GM23338 (cell line): ENCODE data around the gene LRRC57.

Experiments used
- CREB1 ChIP-seq: fragments of 250-450 bp; sonication (Bioruptor Pico); IDR thresholded peaks from 2 replicates; pipeline ENCODE4 v1.5.0; 2020; ENCODE audit warnings: low read depth, mild to moderate bottlenecking, moderate library complexity
- EZH2 ChIP-seq: fragments of 200-600 bp; sonication (generic); IDR thresholded peaks from one replicate; pipeline ENCODE4 v1.8.0; 2017; ENCODE audit warnings: antibody characterized with exemption, mild to moderate bottlenecking, low read depth; ENCODE audit not compliant: unreplicated experiment
- EZH2phosphoT487 ChIP-seq: fragments of 200-600 bp; sonication (generic); IDR thresholded peaks from one replicate; pipeline ENCODE4 v1.8.1; 2018; ENCODE audit warnings: antibody characterized with exemption; ENCODE audit not compliant: unreplicated experiment
- POLR2AphosphoS5 ChIP-seq: IDR thresholded peaks from 2 replicates; pipeline ENCODE4 v1.6.1; 2016; ENCODE audit warnings: antibody characterized with exemption, low read depth
- STAT1 ChIP-seq: IDR thresholded peaks from one replicate; pipeline ENCODE4 v1.6.1; 2016; ENCODE audit warnings: antibody characterized with exemption; ENCODE audit not compliant: unreplicated experiment
- ZNF114 ChIP-seq: fragments of 250-450 bp; sonication (Bioruptor Pico); IDR thresholded peaks from 2 replicates; pipeline ENCODE4 v1.5.0; 2020; ENCODE audit warnings: mild to moderate bottlenecking, moderate library complexity
- TF ChIP-seq, protein P1 (sequence below), 2 experiments: fragments of 200-600 bp in 1 of 2; sonication (generic) in 1 of 2; conservative IDR thresholded peaks; 2 replicates each; pipeline versions ENCODE4 v1.5.1 to v1.6.1; 2016 to 2017; ENCODE audit warnings: antibody characterized with exemption in 2 of 2, low read depth in 2 of 2, mild to moderate bottlenecking in 2 of 2, moderate library complexity in 1 of 2
- TF ChIP-seq, protein P2 (sequence below): IDR thresholded peaks from one replicate; pipeline ENCODE4 v1.6.1; 2018; ENCODE audit warnings: antibody characterized with exemption; ENCODE audit not compliant: unreplicated experiment

DNA sequence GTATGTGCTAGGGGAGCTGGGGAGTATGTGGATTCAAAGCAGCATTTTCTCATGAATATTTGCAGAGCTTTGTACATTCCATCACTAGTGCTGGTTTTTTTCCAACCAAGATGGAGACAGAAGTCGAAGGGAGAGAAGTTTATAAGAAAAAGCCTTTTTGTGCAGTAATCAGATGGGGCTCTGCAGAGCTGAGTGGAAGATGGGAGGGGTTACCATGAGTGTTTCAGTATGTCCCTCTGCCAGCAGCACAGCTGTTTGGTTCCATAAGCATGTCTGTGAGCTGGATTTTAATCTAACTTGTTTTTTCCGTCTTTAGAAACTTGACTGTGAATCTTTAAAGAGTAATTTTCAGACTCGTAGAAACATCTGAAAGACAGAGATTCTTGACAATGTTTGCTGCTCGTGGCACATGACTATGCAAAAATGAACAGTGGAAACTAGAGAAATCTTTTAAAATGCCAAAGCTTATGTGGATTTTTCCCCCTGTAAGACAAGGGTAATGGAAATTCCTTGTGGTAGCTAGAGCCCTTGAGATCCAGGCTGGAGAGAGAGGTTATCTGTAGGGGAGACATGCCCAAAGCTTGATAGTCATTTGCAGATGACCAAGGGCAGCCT is 47.1 kb upstream of the LRRC57 start:
- TF ChIP-seq, protein P1, sequence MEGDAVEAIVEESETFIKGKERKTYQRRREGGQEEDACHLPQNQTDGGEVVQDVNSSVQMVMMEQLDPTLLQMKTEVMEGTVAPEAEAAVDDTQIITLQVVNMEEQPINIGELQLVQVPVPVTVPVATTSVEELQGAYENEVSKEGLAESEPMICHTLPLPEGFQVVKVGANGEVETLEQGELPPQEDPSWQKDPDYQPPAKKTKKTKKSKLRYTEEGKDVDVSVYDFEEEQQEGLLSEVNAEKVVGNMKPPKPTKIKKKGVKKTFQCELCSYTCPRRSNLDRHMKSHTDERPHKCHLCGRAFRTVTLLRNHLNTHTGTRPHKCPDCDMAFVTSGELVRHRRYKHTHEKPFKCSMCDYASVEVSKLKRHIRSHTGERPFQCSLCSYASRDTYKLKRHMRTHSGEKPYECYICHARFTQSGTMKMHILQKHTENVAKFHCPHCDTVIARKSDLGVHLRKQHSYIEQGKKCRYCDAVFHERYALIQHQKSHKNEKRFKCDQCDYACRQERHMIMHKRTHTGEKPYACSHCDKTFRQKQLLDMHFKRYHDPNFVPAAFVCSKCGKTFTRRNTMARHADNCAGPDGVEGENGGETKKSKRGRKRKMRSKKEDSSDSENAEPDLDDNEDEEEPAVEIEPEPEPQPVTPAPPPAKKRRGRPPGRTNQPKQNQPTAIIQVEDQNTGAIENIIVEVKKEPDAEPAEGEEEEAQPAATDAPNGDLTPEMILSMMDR (conservative IDR thresholded peaks at IDR 0.05; ENCODE audit: low read depth in 2 of 2): no peak
- TF ChIP-seq EZH2 (no peak), POLR2AphosphoS5 (no peak), STAT1 (no peak), EZH2phosphoT487 (no peak), CREB1 (CRISPR knock-in tag) (no peak), ZNF114 (CRISPR knock-in tag) (no peak)
- TF ChIP-seq, protein P2, sequence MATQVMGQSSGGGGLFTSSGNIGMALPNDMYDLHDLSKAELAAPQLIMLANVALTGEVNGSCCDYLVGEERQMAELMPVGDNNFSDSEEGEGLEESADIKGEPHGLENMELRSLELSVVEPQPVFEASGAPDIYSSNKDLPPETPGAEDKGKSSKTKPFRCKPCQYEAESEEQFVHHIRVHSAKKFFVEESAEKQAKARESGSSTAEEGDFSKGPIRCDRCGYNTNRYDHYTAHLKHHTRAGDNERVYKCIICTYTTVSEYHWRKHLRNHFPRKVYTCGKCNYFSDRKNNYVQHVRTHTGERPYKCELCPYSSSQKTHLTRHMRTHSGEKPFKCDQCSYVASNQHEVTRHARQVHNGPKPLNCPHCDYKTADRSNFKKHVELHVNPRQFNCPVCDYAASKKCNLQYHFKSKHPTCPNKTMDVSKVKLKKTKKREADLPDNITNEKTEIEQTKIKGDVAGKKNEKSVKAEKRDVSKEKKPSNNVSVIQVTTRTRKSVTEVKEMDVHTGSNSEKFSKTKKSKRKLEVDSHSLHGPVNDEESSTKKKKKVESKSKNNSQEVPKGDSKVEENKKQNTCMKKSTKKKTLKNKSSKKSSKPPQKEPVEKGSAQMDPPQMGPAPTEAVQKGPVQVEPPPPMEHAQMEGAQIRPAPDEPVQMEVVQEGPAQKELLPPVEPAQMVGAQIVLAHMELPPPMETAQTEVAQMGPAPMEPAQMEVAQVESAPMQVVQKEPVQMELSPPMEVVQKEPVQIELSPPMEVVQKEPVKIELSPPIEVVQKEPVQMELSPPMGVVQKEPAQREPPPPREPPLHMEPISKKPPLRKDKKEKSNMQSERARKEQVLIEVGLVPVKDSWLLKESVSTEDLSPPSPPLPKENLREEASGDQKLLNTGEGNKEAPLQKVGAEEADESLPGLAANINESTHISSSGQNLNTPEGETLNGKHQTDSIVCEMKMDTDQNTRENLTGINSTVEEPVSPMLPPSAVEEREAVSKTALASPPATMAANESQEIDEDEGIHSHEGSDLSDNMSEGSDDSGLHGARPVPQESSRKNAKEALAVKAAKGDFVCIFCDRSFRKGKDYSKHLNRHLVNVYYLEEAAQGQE: no peak
